GM12878 (cell line): ENCODE measurements around the gene PAK6. TPM values are rescaled to one million over a fixed set of nuclear protein-coding genes. Genes with fewer than 3 reads are reported as not detected.

Source experiments
- ATAC-seq: fragments of 200-7000 bp; cut with Tn5 transposase; 3 replicates; pipeline ENCODE4 v1.9.1; 2020; ENCODE audit warnings: mild to moderate bottlenecking, moderate library complexity
- BruUV-seq: library from RNA; stranded (reverse); fragments of 400-500 nt; replicated peaks from 2 replicates; lab custom pipeline; 2021; lab: Mats Ljungman, UMichigan
- CTCF ChIA-PET: fragments of 300-600 bp; sonication (Branson Sonifier 250); formaldehyde crosslinking; extraction: SDS; loops from one replicate; lab custom pipeline; 2021; ENCODE audit warnings: inconsistent platforms; lab: Yijun Ruan, JAX
- POLR2A ChIA-PET: fragments of 350-600 bp; formaldehyde crosslinking; extraction: SDS; loops from one replicate; lab custom pipeline; 2021; ENCODE audit warnings: inconsistent platforms; lab: Charles Lee
- RAD21 ChIA-PET: fragments of 300-600 bp; sonication (Branson Sonifier 250); formaldehyde crosslinking; loops from one replicate; lab custom pipeline; 2023; ENCODE audit warnings: antibody characterized with exemption; ENCODE audit not compliant: unreplicated experiment; lab: Charles Lee
- SMC1A ChIA-PET: fragments of 300-600 bp; sonication (Branson Sonifier 250); formaldehyde crosslinking; loops from one replicate; lab custom pipeline; 2023; ENCODE audit not compliant: unreplicated experiment, uncharacterized antibody; lab: Charles Lee
- DNase-seq: peaks from one replicate; pipeline ENCODE4 v3.0.0-alpha.2; 2011; ENCODE audit warnings: low read depth, low spot score
- FAIRE-seq: peaks from 3 replicates; lab custom pipeline; 2011; peaks lifted over from hg19 to GRCh38; lab: Jason Lieb, UNC
- H2AFZ ChIP-seq: 2 replicates; pipeline ENCODE4 v1.6.0; 2011; ENCODE audit warnings: low read depth, low read length, control low read depth; ENCODE audit not compliant: control insufficient read depth
- H3K27ac ChIP-seq: 2 replicates; pipeline ENCODE4 v1.5.1; 2011; ENCODE audit warnings: control low read depth; ENCODE audit not compliant: control insufficient read depth, insufficient read depth
- H3K27me3 ChIP-seq, 2 experiments: replicated peaks in 1 of 2; 2 replicates each; pipeline versions ENCODE4 v1.6.0 to v1.6.1; 2011; ENCODE audit warnings: low read length in 1 of 2; ENCODE audit not compliant: control insufficient read depth in 2 of 2, insufficient read depth in 2 of 2
- H3K36me3 ChIP-seq, 2 experiments: 2 replicates each; pipeline ENCODE4 v1.5.1; 2011; ENCODE audit warnings: low read length in 1 of 2; ENCODE audit not compliant: control insufficient read depth in 2 of 2, insufficient read depth in 2 of 2
- H3K4me1 ChIP-seq: 2 replicates; pipeline ENCODE4 v1.6.1; 2011; ENCODE audit warnings: mild to moderate bottlenecking, low read length, moderate library complexity, mixed read lengths; ENCODE audit not compliant: control insufficient read depth, insufficient read depth
- H3K4me2 ChIP-seq: 2 replicates; pipeline ENCODE4 v1.6.0; 2011; ENCODE audit warnings: control low read depth; ENCODE audit not compliant: control insufficient read depth, insufficient read depth
- H3K4me3 ChIP-seq: fragments of 200-600 bp; sonication (generic); 2 replicates; pipeline ENCODE4 v1.5.1; 2016
- H3K79me2 ChIP-seq: 2 replicates; pipeline ENCODE4 v1.6.0; 2011; ENCODE audit warnings: low read length; ENCODE audit not compliant: control insufficient read depth, insufficient read depth
- H3K9ac ChIP-seq: 2 replicates; pipeline ENCODE4 v1.8.0; 2011; ENCODE audit warnings: low read length, control low read depth, mixed read lengths; ENCODE audit not compliant: control insufficient read depth, insufficient read depth
- H3K9me3 ChIP-seq: replicated peaks from 3 replicates; pipeline ENCODE4 v1.5.1; 2011; ENCODE audit warnings: mild to moderate bottlenecking, low read length; ENCODE audit not compliant: control insufficient read depth, insufficient read depth
- H4K20me1 ChIP-seq: 2 replicates; pipeline ENCODE4 v1.6.0; 2011; ENCODE audit not compliant: control insufficient read depth, insufficient read depth
- CREB1 ChIP-seq: IDR thresholded peaks from 2 replicates; pipeline ENCODE4 v1.6.1; 2012; ENCODE audit warnings: low read depth, mild to moderate bottlenecking, inconsistent platforms
- DPF2 ChIP-seq: fragments of 450-650 bp; IDR thresholded peaks from 2 replicates; pipeline ENCODE4 v1.6.1; 2017; ENCODE audit warnings: mild to moderate bottlenecking
- SMAD1 ChIP-seq: fragments of 450-650 bp; IDR thresholded peaks from 2 replicates; pipeline ENCODE4 v1.6.1; 2018; ENCODE audit warnings: mild to moderate bottlenecking, low read depth; ENCODE audit not compliant: partially characterized antibody
- SREBF2 ChIP-seq: IDR thresholded peaks from 2 replicates; pipeline ENCODE4 v1.6.1; 2012; ENCODE audit warnings: mild to moderate bottlenecking, low read length
- STAT1 ChIP-seq: fragments of 450-650 bp; conservative IDR thresholded peaks from 2 replicates; pipeline ENCODE4 v1.6.1; 2014; ENCODE audit warnings: antibody characterized with exemption, mild to moderate bottlenecking
- WGBS: methylation state at CpG from one replicate; pipeline ENCODE4 v1.1.6; 2016; ENCODE audit warnings: low lambda C conversion rate; ENCODE audit not compliant: insufficient replicate concordance, insufficient coverage; ENCODE audit errors: missing lambda C conversion rate; 5-methylcytosine and 5-hydroxymethylcytosine counted together
- in situ Hi-C: fragments of 300-500 bp; cut with MboI; formaldehyde crosslinking; loops from 9 replicates; pipeline ENCODE4 v1.14.3; 2018; ENCODE audit warnings: mixed read lengths
- intact Hi-C: fragments of 100-400 bp; cut with micrococcal nuclease; formaldehyde crosslinking; loops from one replicate; pipeline ENCODE4 v1.14.2; 2022; ENCODE audit not compliant: unreplicated experiment
- polyA plus RNA-seq, 11 experiments: library from polyadenylated mRNA; depleted of rRNA in 4 of 11; unstranded in 6 of 11; stranded (reverse) in 5 of 11; fragments of >200 nt; fragmentation: Nextera tagmentation in 4 of 11; fragmentation: Illumina TruSeq in 1 of 11; extraction: Ambion mirVana in 4 of 11; extraction: Trizol in 1 of 11; gene quantifications; 1 replicate in 1 of 11; 2 replicates in 10 of 11; pipeline versions ENCODE4 v1.2.1 to v1.2.3, GENCODE V29; 2011 to 2016; ENCODE audit warnings: inconsistent platforms in 2 of 11, missing spikeins in 2 of 11, low read depth in 1 of 11
- total RNA-seq, 4 experiments: library from RNA; depleted of rRNA in 3 of 4; stranded (reverse); fragments of >200 nt in 3 of 4; fragmentation: Illumina TruSeq in 1 of 4; extraction: Trizol in 1 of 4; gene quantifications; 2 replicates each; pipeline versions ENCODE4 v1.2.1 to v1.2.3, GENCODE V29; 2013 to 2021
- TF ChIP-seq, protein P1 (sequence below): IDR thresholded peaks from 2 replicates; pipeline ENCODE4 v1.6.1; 2011; ENCODE audit warnings: borderline replicate concordance, low read depth, mild to moderate bottlenecking, moderate library complexity, mixed read lengths, low read length; ENCODE audit not compliant: insufficient read depth; ENCODE audit errors: extremely low read length

PAK6 gene
- total and polyA plus RNA-seq, 10 of the 15 experiments (the other 5 are each of a cell fraction or from before 2014, with no cell fraction given): 0.07 to 0.92 (median 0.31) TPM; not detected in 2

DNA sequence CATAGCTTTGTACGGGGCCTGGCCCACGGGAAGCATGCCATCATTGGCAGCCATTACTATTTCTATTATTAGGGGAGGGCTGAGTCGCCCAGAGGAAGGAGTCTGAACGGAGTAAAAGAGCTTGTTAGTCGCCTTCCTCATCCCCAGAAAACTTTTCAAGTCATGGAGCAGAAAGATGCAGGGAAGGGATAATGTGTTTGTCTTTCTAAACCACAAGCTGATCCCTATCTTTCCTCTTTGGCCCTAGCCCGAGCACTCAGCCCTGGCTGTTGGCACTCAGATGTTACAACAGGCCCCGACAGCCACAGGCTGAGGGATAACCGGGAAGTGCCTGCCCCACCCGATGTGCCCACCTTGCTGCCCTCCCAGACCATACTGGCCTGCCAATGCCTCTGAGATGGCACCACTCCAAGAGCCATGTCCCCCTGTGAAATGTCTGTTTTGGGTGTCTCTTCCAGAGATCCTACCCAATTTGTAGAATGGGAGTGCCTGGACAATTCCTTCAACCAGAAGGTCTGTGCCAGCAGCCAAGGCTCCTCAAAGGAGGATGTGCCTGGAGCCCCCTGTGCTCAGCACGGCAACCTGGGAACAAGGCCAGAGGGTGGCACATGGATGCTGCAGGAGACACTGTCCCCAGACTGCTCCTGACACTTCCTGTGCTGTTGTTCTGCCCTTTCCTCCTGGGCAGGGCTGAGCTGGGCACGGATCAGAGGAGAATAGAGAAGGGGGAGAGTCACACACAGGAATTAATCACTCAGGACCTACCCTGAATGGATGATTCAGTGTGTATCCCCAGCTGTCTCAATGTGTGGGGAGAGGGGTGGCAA is 10.8 kb downstream of the PAK6 start:
- no peak for ATAC-seq
- ChIA-PET POLR2A (no interaction called here), SMC1A (no interaction called here), CTCF (interaction anchor here (0.7 to 2.1 kb wide), 2 partner anchors 32 to 213 kb away, joined by 3 to 10 read pairs; no protein-coding TSS in a partner anchor)
- WGBS: 19% methylated on average over 10 of the region's 11 CpGs
- H4K20me1 ChIP-seq: no peaks in the 10 kb centered on the region
- BruUV-seq: no TSS peak
- H3K36me3 ChIP-seq: no peaks in the 10 kb centered on the region
- peaks cover 0 to 9% of the 10 kb centered on the region in 2 experiments; a peak in 3 of 4 replicates for H3K27me3 ChIP-seq
- in situ Hi-C loops: no loop called here
- no peak overlapping the region for H2AFZ ChIP-seq
- TF ChIP-seq SREBF2 (no peak), STAT1 (no peak), DPF2 (no peak), SMAD1 (no peak), CREB1 (no peak)
- TF ChIP-seq, protein P1, sequence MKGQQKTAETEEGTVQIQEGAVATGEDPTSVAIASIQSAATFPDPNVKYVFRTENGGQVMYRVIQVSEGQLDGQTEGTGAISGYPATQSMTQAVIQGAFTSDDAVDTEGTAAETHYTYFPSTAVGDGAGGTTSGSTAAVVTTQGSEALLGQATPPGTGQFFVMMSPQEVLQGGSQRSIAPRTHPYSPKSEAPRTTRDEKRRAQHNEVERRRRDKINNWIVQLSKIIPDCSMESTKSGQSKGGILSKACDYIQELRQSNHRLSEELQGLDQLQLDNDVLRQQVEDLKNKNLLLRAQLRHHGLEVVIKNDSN: no peak
- TF ChIP-seq, all 136 proteins: peak for 0
- intact Hi-C loops: no loop called here
- DNase-seq (no peak), FAIRE-seq (no peak)
- no peak overlapping the region for H3K4me2 ChIP-seq
- H3K9ac ChIP-seq: no peak overlapping the region
- no peaks in the 10 kb centered on the region for H3K79me2 ChIP-seq
- no peaks in the 10 kb centered on the region for H3K4me1 ChIP-seq
- H3K4me3 ChIP-seq: no peak overlapping the region
- no peaks in the 10 kb centered on the region for H3K9me3 ChIP-seq
- H3K27ac ChIP-seq: no peak overlapping the region
- RAD21 ChIA-PET: interaction anchor here (0.8 kb wide), 1 partner anchor 25 kb away, joined by 3 read pairs; no protein-coding TSS in a partner anchor
